ENCODE data around the gene EPS8.

The EPS8 gene

GRCh38 chr12:15789220-15790171, at the start of gene EPS8:
TSS of gene EPS8 (minus strand) at chr12:15789388. CDS start at chr12:15682951, 106,437 bp downstream.
- peak; percentile 69 for DNase-seq (ENCODE audit: low spot score)

DNA sequence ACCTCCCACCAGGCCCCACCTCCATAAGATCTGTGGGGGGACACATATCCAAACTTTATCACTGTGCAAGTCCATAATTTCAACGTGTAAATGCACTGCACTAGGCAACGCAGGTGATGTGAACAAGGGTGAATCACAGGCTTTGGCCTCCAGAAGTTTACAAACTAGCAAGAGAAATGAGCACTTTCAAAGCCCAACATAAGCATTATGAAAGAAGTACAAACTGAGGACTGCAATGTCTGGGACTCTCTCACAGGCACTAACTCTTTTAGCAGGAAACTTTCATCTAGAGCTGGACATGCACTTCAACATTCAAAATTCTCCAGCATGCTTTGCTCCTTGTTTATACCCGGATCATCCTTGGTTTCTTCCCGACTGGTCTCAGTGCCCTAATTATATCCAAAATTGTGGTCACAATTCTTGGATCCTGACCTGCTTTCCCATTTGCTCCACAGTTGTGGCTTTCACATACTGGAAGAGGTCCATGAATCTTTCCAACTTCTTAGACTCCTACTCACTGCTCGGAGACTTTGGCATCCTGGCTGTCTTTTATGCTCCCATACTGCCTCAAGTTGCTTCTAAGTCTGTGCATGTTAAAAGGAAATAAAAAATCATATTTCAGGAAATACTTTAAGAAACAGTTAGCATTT, 48.1 kb upstream of the EPS8 start:
- DNase-seq (ENCODE audit: low spot score) = no peak

GRCh38 chr12:15834575-15834974, 45.4 kb upstream of the EPS8 start:
- DNase-seq (ENCODE audit: low spot score) = no peak

DNA sequence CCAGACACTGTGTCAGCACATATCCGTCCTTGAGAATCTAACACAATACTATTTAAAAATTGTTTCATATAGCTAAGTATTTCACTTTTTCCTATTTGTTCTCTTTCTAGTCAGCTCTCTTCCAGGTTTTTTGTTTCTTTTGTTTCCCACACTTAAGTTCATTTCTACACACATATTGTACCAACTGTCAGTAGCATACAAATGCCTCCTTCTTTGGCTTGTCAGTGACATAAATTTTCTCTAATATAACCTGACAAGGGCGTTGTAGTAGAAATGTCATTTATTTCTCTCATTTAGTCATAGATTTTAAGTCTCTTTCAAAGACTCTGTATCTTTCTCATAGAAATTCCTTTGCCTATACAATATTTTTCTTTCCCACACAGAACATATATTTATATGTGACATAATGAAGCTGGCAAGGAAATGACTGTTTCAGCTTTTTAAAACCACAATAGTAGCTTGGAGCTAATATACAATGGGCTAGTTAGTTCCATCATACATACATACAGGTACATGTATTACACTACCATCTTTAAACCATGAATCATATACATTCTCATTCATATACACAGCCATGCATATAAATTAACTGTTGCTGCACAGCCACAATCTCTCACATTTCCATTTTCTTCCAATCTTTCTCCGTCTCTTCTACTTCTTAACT, 42.3 kb upstream of the EPS8 start:
- no peak for DNase-seq (ENCODE audit: low spot score)

GRCh38 chr12:15830538-15830937, 41.4 kb upstream of the EPS8 start:
- DNase-seq (ENCODE audit: low spot score) = no peak

- no peak for DNase-seq (ENCODE audit: low spot score)
Measured at GRCh38 chr12:15829949-15830348, 40.8 kb upstream of the EPS8 start.

GRCh38 chr12:15829255-15829654, 40.1 kb upstream of the EPS8 start:
- no peak for DNase-seq (ENCODE audit: low spot score)

GRCh38 chr12:15827136-15827535, 37.9 kb upstream of the EPS8 start:
- no peak for DNase-seq (ENCODE audit: low spot score)

DNA sequence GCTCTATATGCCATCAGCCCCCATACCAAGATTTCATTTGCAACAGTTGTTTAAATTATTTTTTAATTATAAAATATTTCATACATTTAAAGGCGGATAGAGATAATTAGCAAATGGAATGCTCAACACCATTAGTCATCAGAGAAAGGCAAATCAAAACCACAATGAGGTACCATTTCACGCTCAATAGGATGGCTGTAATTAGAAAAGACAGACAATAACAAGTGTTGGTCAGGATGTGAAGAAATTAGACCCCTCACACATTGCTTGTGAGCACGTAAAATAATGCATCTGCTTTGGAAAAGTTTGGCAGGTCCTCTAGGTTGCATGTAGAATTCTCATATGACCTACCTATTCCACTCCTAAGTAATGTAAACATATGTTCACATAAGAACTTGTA, 35.3 kb upstream of the EPS8 start:
- DNase-seq (ENCODE audit: low spot score) = no peak

DNA sequence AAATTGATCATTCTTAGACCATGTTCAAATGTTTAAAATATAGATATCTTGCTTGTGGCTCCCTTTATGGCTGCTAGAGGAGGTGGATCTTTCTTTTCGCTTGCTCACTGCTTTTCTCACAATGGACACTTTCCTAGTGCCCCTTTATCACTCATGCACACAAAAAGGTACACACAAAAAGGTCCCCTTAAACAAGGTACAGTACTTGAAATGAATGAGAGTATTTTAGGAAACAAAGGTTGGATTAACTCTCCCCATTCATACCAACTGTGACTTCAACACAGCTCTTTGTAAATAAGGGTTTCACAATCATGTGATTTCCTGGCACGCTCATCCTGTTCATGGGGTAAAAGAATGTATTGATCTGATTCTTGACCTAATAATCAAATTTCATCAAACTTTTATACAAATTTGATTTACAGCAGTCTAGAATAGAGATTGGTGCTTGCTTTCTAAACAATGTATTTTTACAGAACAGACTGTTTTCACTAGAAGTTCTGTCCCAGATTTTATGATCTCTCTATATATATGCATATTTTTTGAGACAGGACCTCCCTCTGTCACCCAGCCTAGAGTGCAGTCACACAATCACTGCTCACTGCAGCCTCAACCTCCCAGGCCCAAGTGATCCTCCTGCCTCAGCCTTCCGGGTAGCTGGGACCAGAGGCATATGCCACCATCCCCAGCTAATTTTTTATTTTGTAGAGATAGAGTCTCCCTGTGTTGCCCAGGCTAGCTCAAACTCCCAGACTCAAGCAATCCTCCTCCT, 34.4 kb upstream of the EPS8 start:
- no peak for DNase-seq (ENCODE audit: low spot score)

DNA sequence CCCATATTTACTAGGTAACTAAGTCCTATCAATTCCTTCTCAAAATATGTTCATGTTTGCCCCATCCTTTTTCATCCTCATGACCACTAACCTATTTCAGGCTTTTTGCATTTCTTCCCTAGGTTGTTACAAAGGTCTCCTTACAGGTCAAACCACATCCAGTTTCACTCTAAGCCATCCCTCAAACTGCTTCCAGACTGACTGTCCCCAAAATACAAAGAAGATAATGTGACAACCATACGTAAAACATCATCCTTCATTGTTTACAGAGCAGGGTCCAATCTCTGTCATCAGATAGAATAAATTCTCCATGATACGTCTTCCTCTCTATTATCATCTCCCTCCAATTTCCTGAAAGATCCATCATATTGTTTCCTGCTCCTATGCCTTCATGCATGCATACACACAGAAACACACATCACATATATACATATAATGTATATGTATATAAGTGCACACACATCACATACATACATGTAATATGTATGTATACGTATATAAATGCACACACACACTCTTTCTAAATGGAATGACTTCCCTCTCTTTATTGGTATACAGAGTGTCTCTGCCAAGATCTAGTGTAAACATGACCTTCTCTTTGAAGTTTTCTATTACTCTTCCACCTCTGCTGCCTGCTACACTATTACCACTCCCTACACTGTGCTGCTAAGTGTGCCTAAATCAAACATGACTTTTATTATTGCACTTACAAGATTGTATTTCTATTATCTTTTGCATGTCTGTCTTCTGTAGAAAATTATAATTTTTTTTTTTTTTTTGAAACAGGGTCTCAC, 30.7 kb upstream of the EPS8 start:
- DNase-seq (ENCODE audit: low spot score) = no peak

GRCh38 chr12:15818418-15818817, 29.2 kb upstream of the EPS8 start:
- DNase-seq (ENCODE audit: low spot score) = no peak

DNA sequence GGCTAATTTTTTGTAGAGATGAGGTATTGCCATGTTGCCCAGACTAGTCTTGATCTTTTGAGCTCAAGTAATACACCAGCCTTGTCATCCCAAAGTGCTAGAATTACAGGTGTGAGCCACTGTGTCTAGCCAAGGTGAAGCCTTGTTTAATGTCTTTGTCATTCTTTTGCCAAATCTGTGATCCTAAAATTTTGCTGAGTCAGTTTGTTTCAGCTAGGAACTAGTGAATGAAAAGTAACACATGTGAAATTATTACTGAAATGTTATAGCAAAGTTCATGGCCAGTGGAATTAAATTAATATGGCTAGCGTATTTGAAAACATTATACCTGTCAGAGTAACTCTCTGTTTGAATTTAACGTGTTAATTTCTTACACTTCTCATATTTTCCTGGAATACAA, 26.5 kb upstream of the EPS8 start:
- DNase-seq (ENCODE audit: low spot score) = no peak

- DNase-seq (ENCODE audit: low spot score) = no peak
Measured at GRCh38 chr12:15811214-15812127, 22.3 kb upstream of the EPS8 start.

DNA sequence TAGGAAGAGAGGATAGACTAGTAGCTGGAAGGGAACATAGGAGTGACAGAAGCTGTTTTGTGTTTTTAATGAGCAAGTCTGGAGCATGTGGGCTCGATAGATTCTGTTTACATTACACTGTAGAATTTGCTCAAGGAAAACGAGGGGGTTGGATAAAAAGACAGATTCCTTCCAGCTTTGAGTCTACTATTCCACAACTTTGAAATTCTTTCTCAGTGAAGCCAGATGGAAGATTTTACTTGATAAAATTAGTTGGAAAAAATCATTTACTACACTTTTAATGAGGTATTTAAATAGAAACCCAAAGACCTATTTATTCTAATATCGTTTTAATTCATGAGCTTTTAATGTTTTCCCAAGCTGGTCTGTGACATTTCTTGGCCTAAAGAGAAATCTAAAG, 19.5 kb upstream of the EPS8 start:
- DNase-seq (ENCODE audit: low spot score) = no peak

DNA sequence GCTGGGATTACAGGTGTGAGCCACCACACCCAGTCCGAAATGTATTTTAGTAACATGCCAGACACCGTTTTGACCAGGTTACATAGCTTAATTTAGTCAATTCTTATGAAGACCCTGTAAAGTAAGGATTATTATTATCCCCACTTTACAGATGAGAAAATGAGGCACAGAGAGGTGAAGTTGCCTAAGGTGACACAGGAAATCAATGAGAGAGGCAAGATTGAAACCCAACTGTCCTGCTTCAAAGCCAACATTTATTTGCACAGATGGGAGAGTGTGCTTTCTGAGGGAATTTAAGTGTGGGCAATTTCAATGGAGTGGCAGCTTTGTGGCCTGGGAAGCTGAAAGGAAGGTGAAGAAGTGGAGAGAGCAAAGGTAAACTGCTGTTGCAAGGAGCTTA, 19.1 kb upstream of the EPS8 start:
- no peak for DNase-seq (ENCODE audit: low spot score)

GRCh38 chr12:15806826-15807225, 17.6 kb upstream of the EPS8 start:
- DNase-seq (ENCODE audit: low spot score) = no peak

GRCh38 chr12:15801770-15802744, 12.9 kb upstream of the EPS8 start:
- no peak for DNase-seq (ENCODE audit: low spot score)

GRCh38 chr12:15800278-15800677, 11.1 kb upstream of the EPS8 start:
- no peak for DNase-seq (ENCODE audit: low spot score)
